HEK293 (cell line): Measurements from ENCODE around the gene DISP3.

Experiments
- CTCF ChIA-PET: fragments of 350-600 bp; formaldehyde crosslinking; extraction: SDS; loops from one replicate; lab custom pipeline; 2021; ENCODE audit warnings: antibody characterized with exemption; lab: Yijun Ruan, JAX
- POLR2A ChIA-PET: fragments of 300-600 bp; formaldehyde crosslinking; extraction: SDS; loops from one replicate; lab custom pipeline; 2020; ENCODE audit warnings: antibody characterized with exemption, inconsistent platforms; lab: Yijun Ruan, JAX
- H3K27ac ChIP-seq: fragments of 200-500 bp; sonication (Bioruptor generic); 2 replicates; pipeline ENCODE4 v1.5.1; 2014; ENCODE audit warnings: low read depth, low read length, control low read depth, inconsistent platforms; ENCODE audit errors: extremely low read depth
- H3K36me3 ChIP-seq, 2 experiments: fragments of 200-500 bp in 1 of 2; sonication (Bioruptor generic) in 1 of 2; 1 replicate in 1 of 2; 2 replicates in 1 of 2; pipeline ENCODE4 v1.5.1; 2014 to 2017; ENCODE audit warnings: inconsistent platforms in 2 of 2, low read length in 2 of 2; ENCODE audit not compliant: control insufficient read depth in 2 of 2, insufficient read depth in 1 of 2
- H3K4me1 ChIP-seq: fragments of 200-500 bp; sonication (Bioruptor generic); 2 replicates; pipeline ENCODE4 v1.5.1; 2014; ENCODE audit warnings: mild to moderate bottlenecking, low read length, inconsistent platforms; ENCODE audit not compliant: control insufficient read depth, insufficient read depth
- H3K4me3 ChIP-seq: 2 replicates; pipeline ENCODE4 v1.5.1; 2011; ENCODE audit warnings: low read depth, mild to moderate bottlenecking, control low read depth, low read length, moderate library complexity
- H3K9me3 ChIP-seq: fragments of 200-500 bp; sonication (Bioruptor generic); 2 replicates; pipeline ENCODE4 v1.5.1; 2014; ENCODE audit warnings: low read depth, low read length, inconsistent platforms; ENCODE audit not compliant: control insufficient read depth, insufficient read depth
- GFI1B ChIP-seq: fragments of 450-650 bp; formaldehyde crosslinking; IDR thresholded peaks from 2 replicates; pipeline ENCODE4 v1.5.1; 2016; ENCODE audit warnings: missing biosample characterization, missing genetic modification characterization
- GLIS2 ChIP-seq: fragments of 450-650 bp; formaldehyde crosslinking; IDR thresholded peaks from 2 replicates; pipeline ENCODE4 v1.5.1; 2016; ENCODE audit warnings: missing biosample characterization, missing genetic modification characterization
- HOXD13 ChIP-seq: sonication (generic); formaldehyde crosslinking; IDR thresholded peaks from 2 replicates; pipeline ENCODE4 v1.8.0; 2022; ENCODE audit warnings: missing genetic modification reagents, borderline replicate concordance
- MEIS1 ChIP-seq: sonication (generic); formaldehyde crosslinking; IDR thresholded peaks from 2 replicates; pipeline ENCODE4 v1.8.1; 2022; ENCODE audit warnings: missing genetic modification reagents, mild to moderate bottlenecking, borderline replicate concordance
- PBX3 ChIP-seq: sonication (generic); formaldehyde crosslinking; IDR thresholded peaks from 2 replicates; pipeline ENCODE4 v1.8.1; 2022; ENCODE audit warnings: mild to moderate bottlenecking, moderate library complexity, missing genetic modification reagents
- REPIN1 ChIP-seq: fragments of 450-650 bp; formaldehyde crosslinking; IDR thresholded peaks from 2 replicates; pipeline ENCODE4 v1.5.1; 2017; ENCODE audit warnings: missing biosample characterization, missing genetic modification characterization, low read depth
- REST ChIP-seq: fragments of 450-650 bp; formaldehyde crosslinking; IDR thresholded peaks from 2 replicates; pipeline ENCODE4 v1.5.1; 2016; ENCODE audit warnings: missing biosample characterization, missing genetic modification characterization
- SP7 ChIP-seq: fragments of 450-650 bp; formaldehyde crosslinking; IDR thresholded peaks from 2 replicates; pipeline ENCODE4 v1.5.1; 2016; ENCODE audit warnings: missing biosample characterization, missing genetic modification characterization
- TCF7L2 ChIP-seq: IDR thresholded peaks from 2 replicates; pipeline ENCODE4 v1.6.1; 2011; ENCODE audit warnings: low read depth, mild to moderate bottlenecking, inconsistent platforms, low read length, moderate library complexity, borderline replicate concordance
- TRIM28 ChIP-seq: IDR thresholded peaks from 2 replicates; pipeline ENCODE4 v1.6.1; 2011; ENCODE audit warnings: low read length, control low read depth, borderline replicate concordance
- YY2 ChIP-seq: fragments of 450-650 bp; formaldehyde crosslinking; IDR thresholded peaks from 2 replicates; pipeline ENCODE4 v1.5.1; 2016; ENCODE audit warnings: missing biosample characterization, missing genetic modification characterization
- ZBTB48 ChIP-seq: fragments of 450-650 bp; formaldehyde crosslinking; IDR thresholded peaks from 2 replicates; pipeline ENCODE4 v1.5.1; 2016; ENCODE audit warnings: missing biosample characterization, missing genetic modification characterization
- ZFHX2 ChIP-seq: fragments of 450-650 bp; formaldehyde crosslinking; conservative IDR thresholded peaks from 2 replicates; pipeline ENCODE4 v1.5.1; 2016; ENCODE audit warnings: missing biosample characterization, missing genetic modification characterization
- ZNF138 ChIP-seq: fragments of 450-650 bp; formaldehyde crosslinking; IDR thresholded peaks from 2 replicates; pipeline ENCODE4 v1.5.1; 2016; ENCODE audit warnings: missing biosample characterization, missing genetic modification characterization, borderline replicate concordance
- ZNF37A ChIP-seq: fragments of 450-650 bp; IDR thresholded peaks from 2 replicates; pipeline ENCODE4 v1.5.1; 2018; ENCODE audit warnings: missing biosample characterization, missing genetic modification characterization
- ZNF510 ChIP-seq: fragments of 450-650 bp; formaldehyde crosslinking; IDR thresholded peaks from 2 replicates; pipeline ENCODE4 v1.5.1; 2018; ENCODE audit warnings: mild to moderate bottlenecking, missing genetic modification characterization, missing biosample characterization; ENCODE audit not compliant: insufficient replicate concordance
- ZNF571 ChIP-seq: fragments of 450-650 bp; formaldehyde crosslinking; IDR thresholded peaks from 2 replicates; pipeline ENCODE4 v1.5.0; 2017; ENCODE audit warnings: missing biosample characterization, missing genetic modification characterization
- ZNF791 ChIP-seq: fragments of 450-650 bp; formaldehyde crosslinking; IDR thresholded peaks from 2 replicates; pipeline ENCODE4 v1.5.1; 2016; ENCODE audit warnings: missing biosample characterization, missing genetic modification characterization
- ZSCAN23 ChIP-seq: fragments of 450-650 bp; formaldehyde crosslinking; IDR thresholded peaks from 2 replicates; pipeline ENCODE4 v1.5.1; 2016; ENCODE audit warnings: missing biosample characterization, missing genetic modification characterization
- TF ChIP-seq, protein P1 (sequence below): fragments of 450-650 bp; formaldehyde crosslinking; IDR thresholded peaks from 2 replicates; pipeline ENCODE4 v1.5.1; 2016; ENCODE audit warnings: missing biosample characterization, missing genetic modification characterization, low read depth
- TF ChIP-seq, protein P2 (sequence below): fragments of 450-650 bp; formaldehyde crosslinking; IDR thresholded peaks from 2 replicates; pipeline ENCODE4; 2016; ENCODE audit warnings: missing biosample characterization, missing genetic modification characterization
- TF ChIP-seq, protein P3 (sequence below): fragments of 450-650 bp; formaldehyde crosslinking; IDR thresholded peaks from 2 replicates; pipeline ENCODE4 v1.5.1; 2017; ENCODE audit warnings: missing biosample characterization, missing genetic modification characterization
- TF ChIP-seq, protein P4 (sequence below): fragments of 450-650 bp; formaldehyde crosslinking; IDR thresholded peaks from 2 replicates; pipeline ENCODE4 v1.5.1; 2016; ENCODE audit warnings: missing biosample characterization, missing genetic modification characterization
- TF ChIP-seq, protein P5 (sequence below): fragments of 450-650 bp; formaldehyde crosslinking; IDR thresholded peaks from 2 replicates; pipeline ENCODE4 v1.5.1; 2016; ENCODE audit warnings: missing biosample characterization, missing genetic modification characterization, borderline replicate concordance

DISP3 gene

DNA sequence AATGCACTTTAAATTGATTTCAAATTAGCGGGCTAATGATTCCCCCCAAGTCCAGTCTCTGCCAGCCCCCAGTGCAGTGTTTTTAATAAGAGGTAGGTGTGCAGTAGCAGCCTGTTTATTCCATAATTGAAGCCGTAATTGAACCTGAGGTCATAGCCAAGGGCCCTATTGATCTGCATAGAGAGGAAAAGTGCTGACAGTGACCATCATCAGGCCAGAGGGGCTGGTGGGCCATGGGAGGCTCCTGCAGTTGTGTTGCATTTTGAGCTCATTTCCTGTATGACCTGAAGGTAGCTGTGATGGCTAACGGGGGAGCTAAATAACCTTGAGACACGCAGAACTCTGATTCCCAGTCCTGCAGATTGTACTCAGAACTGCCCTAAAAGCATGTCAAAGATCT, 67.5 kb downstream of the DISP3 start (continued):
- TF ChIP-seq GLIS2 (tag by site-specific recombination), result no peak
- no peak for TF ChIP-seq ZNF791 (tag by site-specific recombination)
- TF ChIP-seq, protein P1, sequence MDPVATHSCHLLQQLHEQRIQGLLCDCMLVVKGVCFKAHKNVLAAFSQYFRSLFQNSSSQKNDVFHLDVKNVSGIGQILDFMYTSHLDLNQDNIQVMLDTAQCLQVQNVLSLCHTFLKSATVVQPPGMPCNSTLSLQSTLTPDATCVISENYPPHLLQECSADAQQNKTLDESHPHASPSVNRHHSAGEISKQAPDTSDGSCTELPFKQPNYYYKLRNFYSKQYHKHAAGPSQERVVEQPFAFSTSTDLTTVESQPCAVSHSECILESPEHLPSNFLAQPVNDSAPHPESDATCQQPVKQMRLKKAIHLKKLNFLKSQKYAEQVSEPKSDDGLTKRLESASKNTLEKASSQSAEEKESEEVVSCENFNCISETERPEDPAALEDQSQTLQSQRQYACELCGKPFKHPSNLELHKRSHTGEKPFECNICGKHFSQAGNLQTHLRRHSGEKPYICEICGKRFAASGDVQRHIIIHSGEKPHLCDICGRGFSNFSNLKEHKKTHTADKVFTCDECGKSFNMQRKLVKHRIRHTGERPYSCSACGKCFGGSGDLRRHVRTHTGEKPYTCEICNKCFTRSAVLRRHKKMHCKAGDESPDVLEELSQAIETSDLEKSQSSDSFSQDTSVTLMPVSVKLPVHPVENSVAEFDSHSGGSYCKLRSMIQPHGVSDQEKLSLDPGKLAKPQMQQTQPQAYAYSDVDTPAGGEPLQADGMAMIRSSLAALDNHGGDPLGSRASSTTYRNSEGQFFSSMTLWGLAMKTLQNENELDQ (tag by site-specific recombination), result no peak
- no peak for TF ChIP-seq ZNF510 (tag by site-specific recombination)
- no peak for TF ChIP-seq ZFHX2
- TF ChIP-seq, all 188 proteins: peak for 0

- ChIA-PET POLR2A (no interaction called here), CTCF (interaction anchor here (0.6 to 0.9 kb wide), 3 partner anchors 40 to 217 kb away, joined by 3 to 4 read pairs (median 3); no protein-coding TSS in a partner anchor)
- Histone ChIP-seq H3K4me3 (no peak overlapping the region), H3K36me3 (no peaks in the 10 kb centered on the region), H3K4me1 (no peaks in the 10 kb centered on the region), H3K9me3 (no peaks in the 10 kb centered on the region), H3K27ac (no peak overlapping the region)
- TF ChIP-seq GFI1B (tag by site-specific recombination) (no peak), TRIM28 (0 out of 2 replicates have a peak, but pooled peaks have one; percentile 28), REPIN1 (no peak), ZNF571 (tag by site-specific recombination) (no peak), SP7 (tag by site-specific recombination) (no peak), ZBTB48 (no peak), ZNF138 (tag by site-specific recombination) (no peak), ZNF37A (tag by site-specific recombination) (no peak), ZSCAN23 (tag by site-specific recombination) (no peak), PBX3 (CRISPR knock-in tag) (peak; percentile 87), YY2 (tag by site-specific recombination) (no peak), REST (tag by site-specific recombination) (peak; percentile 100), MEIS1 (CRISPR knock-in tag) (peak; percentile 40; the same call in 1 of the 2 replicates), HOXD13 (CRISPR knock-in tag) (peak; percentile 84; the same call in 1 of the 2 replicates), TCF7L2 (no peak)
- TF ChIP-seq, protein P2, sequence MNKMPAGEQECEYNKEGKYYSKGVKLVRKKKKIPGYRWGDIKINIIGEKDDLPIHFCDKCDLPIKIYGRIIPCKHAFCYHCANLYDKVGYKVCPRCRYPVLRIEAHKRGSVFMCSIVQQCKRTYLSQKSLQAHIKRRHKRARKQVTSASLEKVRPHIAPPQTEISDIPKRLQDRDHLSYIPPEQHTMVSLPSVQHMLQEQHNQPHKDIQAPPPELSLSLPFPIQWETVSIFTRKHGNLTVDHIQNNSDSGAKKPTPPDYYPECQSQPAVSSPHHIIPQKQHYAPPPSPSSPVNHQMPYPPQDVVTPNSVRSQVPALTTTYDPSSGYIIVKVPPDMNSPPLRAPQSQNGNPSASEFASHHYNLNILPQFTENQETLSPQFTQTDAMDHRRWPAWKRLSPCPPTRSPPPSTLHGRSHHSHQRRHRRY (tag by site-specific recombination), result no peak
- TF ChIP-seq, protein P3, sequence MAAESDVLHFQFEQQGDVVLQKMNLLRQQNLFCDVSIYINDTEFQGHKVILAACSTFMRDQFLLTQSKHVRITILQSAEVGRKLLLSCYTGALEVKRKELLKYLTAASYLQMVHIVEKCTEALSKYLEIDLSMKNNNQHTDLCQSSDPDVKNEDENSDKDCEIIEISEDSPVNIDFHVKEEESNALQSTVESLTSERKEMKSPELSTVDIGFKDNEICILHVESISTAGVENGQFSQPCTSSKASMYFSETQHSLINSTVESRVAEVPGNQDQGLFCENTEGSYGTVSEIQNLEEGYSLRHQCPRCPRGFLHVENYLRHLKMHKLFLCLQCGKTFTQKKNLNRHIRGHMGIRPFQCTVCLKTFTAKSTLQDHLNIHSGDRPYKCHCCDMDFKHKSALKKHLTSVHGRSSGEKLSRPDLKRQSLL, result no peak
- TF ChIP-seq, protein P4, sequence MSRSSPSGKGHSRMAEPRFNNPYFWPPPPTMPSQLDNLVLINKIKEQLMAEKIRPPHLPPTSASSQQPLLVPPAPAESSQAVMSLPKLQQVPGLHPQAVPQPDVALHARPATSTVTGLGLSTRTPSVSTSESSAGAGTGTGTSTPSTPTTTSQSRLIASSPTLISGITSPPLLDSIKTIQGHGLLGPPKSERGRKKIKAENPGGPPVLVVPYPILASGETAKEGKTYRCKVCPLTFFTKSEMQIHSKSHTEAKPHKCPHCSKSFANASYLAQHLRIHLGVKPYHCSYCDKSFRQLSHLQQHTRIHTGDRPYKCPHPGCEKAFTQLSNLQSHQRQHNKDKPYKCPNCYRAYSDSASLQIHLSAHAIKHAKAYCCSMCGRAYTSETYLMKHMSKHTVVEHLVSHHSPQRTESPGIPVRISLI (tag by site-specific recombination), result peak; percentile 68; the same call in 1 of the 2 replicates
- TF ChIP-seq, protein P5, sequence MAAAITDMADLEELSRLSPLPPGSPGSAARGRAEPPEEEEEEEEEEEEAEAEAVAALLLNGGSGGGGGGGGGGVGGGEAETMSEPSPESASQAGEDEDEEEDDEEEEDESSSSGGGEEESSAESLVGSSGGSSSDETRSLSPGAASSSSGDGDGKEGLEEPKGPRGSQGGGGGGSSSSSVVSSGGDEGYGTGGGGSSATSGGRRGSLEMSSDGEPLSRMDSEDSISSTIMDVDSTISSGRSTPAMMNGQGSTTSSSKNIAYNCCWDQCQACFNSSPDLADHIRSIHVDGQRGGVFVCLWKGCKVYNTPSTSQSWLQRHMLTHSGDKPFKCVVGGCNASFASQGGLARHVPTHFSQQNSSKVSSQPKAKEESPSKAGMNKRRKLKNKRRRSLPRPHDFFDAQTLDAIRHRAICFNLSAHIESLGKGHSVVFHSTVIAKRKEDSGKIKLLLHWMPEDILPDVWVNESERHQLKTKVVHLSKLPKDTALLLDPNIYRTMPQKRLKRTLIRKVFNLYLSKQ (tag by site-specific recombination), result no peak
These were observed 71.8 kb downstream of the DISP3 start for GRCh38 chr1:11550664-11551283.
